ENCODE data around the gene SMOC2.
"Not testable (repeated sequence)": the region's sequence is repeated elsewhere in the genome, so short reads cannot be mapped to it uniquely, and the experiment has no call there.

The SMOC2 gene

GRCh38 chr6:168609026-168609685 lies 168.2 kb downstream of the SMOC2 start:
- DNase-seq, result no peak

GRCh38 chr6:168609914-168610490 lies 169.0 kb downstream of the SMOC2 start:
- no peak for DNase-seq

GRCh38 chr6:168610966-168611365 lies 170.0 kb downstream of the SMOC2 start:
- not testable (repeated sequence) for DNase-seq

GRCh38 chr6:168611691-168612090 lies 170.7 kb downstream of the SMOC2 start:
- no peak for DNase-seq

- no peak for DNase-seq
These were observed 171.6 kb downstream of the SMOC2 start for GRCh38 chr6:168612586-168612985.

GRCh38 chr6:168615837-168616236 lies 174.9 kb downstream of the SMOC2 start:
- no peak for DNase-seq

- no peak for DNase-seq
These were observed 176.1 kb downstream of the SMOC2 start for GRCh38 chr6:168616816-168617765.

GRCh38 chr6:168618546-168619315 lies 177.7 kb downstream of the SMOC2 start:
- no peak for DNase-seq

GRCh38 chr6:168619560-168620314 lies 178.8 kb downstream of the SMOC2 start:
- DNase-seq, result no peak

- DNase-seq, result no peak
These were observed 179.6 kb downstream of the SMOC2 start for GRCh38 chr6:168620578-168620977.

- DNase-seq, result no peak
These were observed 182.8 kb downstream of the SMOC2 start for GRCh38 chr6:168623736-168624135.

GRCh38 chr6:168624540-168624939 lies 183.6 kb downstream of the SMOC2 start:
- no peak for DNase-seq

GRCh38 chr6:168624948-168625347 lies 184.0 kb downstream of the SMOC2 start:
- DNase-seq, result no peak

- DNase-seq, result no peak
These were observed 184.6 kb downstream of the SMOC2 start for GRCh38 chr6:168625602-168626001.

- no peak for DNase-seq
These were observed 185.1 kb downstream of the SMOC2 start for GRCh38 chr6:168626046-168626602.

GRCh38 chr6:168627506-168628175 lies 186.7 kb downstream of the SMOC2 start:
- DNase-seq, result no peak

- DNase-seq, result no peak
These were observed 187.2 kb downstream of the SMOC2 start for GRCh38 chr6:168628176-168628553.

GRCh38 chr6:168628732-168629245 lies 187.8 kb downstream of the SMOC2 start:
- DNase-seq, result no peak

- no peak for DNase-seq
These were observed 190.6 kb downstream of the SMOC2 start for GRCh38 chr6:168631564-168631963.

- no peak for DNase-seq
These were observed 191.7 kb downstream of the SMOC2 start for GRCh38 chr6:168632694-168633093.
